KMS-11 (cell line): ENCODE data around the gene INSYN2A.
A peak's percentile ranks its signal among the peaks of the same experiment; 100 is the strongest.

Source experiments
- H2AFZ ChIP-seq: fragments of 200-600 bp; sonication (generic); 2 replicates; pipeline ENCODE4 v1.6.1; 2016; ENCODE audit warnings: antibody characterized with exemption, mixed run types, low read depth
- H3K27ac ChIP-seq: fragments of 200-600 bp; sonication (generic); 2 replicates; pipeline ENCODE4 v1.6.1; 2016; ENCODE audit warnings: mild to moderate bottlenecking, mixed run types
- H3K27me3 ChIP-seq: fragments of 200-600 bp; sonication (generic); 2 replicates; pipeline ENCODE4 v1.6.1; 2017; ENCODE audit warnings: mild to moderate bottlenecking, low read depth, mixed run types, moderate library complexity; ENCODE audit not compliant: insufficient read depth
- H3K36me3 ChIP-seq: fragments of 200-600 bp; sonication (generic); 2 replicates; pipeline ENCODE4 v1.6.1; 2017; ENCODE audit warnings: mild to moderate bottlenecking, mixed run types; ENCODE audit not compliant: insufficient read depth
- H3K4me1 ChIP-seq: fragments of 200-600 bp; sonication (generic); 2 replicates; pipeline ENCODE4 v1.6.1; 2016; ENCODE audit warnings: mild to moderate bottlenecking, low read depth, mixed run types; ENCODE audit not compliant: poor library complexity, severe bottlenecking
- H3K4me2 ChIP-seq: fragments of 200-600 bp; sonication (generic); 2 replicates; pipeline ENCODE4 v1.7.0; 2016; ENCODE audit warnings: mild to moderate bottlenecking, mixed run types
- H3K4me3 ChIP-seq: fragments of 200-600 bp; sonication (generic); IDR thresholded peaks from 2 replicates; pipeline ENCODE4 v1.6.1; 2017; ENCODE audit warnings: low read depth, low read length, mixed read lengths; ENCODE audit not compliant: insufficient read depth
- H3K79me2 ChIP-seq: fragments of 200-600 bp; sonication (generic); 2 replicates; pipeline ENCODE4 v1.6.1; 2016; ENCODE audit warnings: low read depth, mixed run types; ENCODE audit not compliant: insufficient read depth
- H3K9ac ChIP-seq: fragments of 200-600 bp; sonication (generic); 2 replicates; pipeline ENCODE4 v1.6.1; 2016; ENCODE audit warnings: mild to moderate bottlenecking, mixed run types
- H4K20me1 ChIP-seq: fragments of 200-600 bp; sonication (generic); 2 replicates; pipeline ENCODE4 v1.6.1; 2016; ENCODE audit warnings: mild to moderate bottlenecking, mixed run types; ENCODE audit not compliant: insufficient read depth
- TF ChIP-seq, protein P1 (sequence below): fragments of 200-600 bp; sonication (generic); conservative IDR thresholded peaks from 2 replicates; pipeline ENCODE4 v1.6.1; 2017; ENCODE audit warnings: low read depth, mild to moderate bottlenecking, antibody characterized with exemption, low read length, moderate library complexity, mixed read lengths

Gene INSYN2A

DNA sequence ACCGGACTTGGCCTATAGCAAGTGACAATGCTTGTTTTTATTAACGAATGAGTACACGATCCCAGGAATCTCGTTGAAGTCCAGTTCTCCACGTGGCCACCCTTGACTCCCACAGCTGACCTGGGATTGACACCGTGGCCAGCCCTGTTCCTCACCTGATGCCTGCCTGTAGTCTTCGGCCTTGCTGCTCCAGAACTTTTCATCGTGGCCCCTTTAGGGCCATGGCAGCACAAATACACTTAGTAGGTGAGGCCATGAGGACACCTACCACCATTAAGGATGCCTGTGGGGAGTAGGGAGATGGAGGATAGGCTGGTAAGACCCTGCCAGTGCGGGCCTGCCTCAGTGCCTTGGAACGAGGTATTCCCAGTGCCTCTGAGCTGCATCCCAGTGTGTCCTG lies 30.6 kb upstream of the INSYN2A start:
- TF ChIP-seq, protein P1, sequence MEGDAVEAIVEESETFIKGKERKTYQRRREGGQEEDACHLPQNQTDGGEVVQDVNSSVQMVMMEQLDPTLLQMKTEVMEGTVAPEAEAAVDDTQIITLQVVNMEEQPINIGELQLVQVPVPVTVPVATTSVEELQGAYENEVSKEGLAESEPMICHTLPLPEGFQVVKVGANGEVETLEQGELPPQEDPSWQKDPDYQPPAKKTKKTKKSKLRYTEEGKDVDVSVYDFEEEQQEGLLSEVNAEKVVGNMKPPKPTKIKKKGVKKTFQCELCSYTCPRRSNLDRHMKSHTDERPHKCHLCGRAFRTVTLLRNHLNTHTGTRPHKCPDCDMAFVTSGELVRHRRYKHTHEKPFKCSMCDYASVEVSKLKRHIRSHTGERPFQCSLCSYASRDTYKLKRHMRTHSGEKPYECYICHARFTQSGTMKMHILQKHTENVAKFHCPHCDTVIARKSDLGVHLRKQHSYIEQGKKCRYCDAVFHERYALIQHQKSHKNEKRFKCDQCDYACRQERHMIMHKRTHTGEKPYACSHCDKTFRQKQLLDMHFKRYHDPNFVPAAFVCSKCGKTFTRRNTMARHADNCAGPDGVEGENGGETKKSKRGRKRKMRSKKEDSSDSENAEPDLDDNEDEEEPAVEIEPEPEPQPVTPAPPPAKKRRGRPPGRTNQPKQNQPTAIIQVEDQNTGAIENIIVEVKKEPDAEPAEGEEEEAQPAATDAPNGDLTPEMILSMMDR = no peak
- no peaks in the 10 kb centered on the region for H3K36me3 ChIP-seq
- H2AFZ ChIP-seq = no peak overlapping the region
- H3K4me2 ChIP-seq = no peak overlapping the region
- no peak overlapping the region for H3K4me3 ChIP-seq
- H3K79me2 ChIP-seq = no peaks in the 10 kb centered on the region
- no peaks in the 10 kb centered on the region for H4K20me1 ChIP-seq
- H3K27me3 ChIP-seq = no peaks in the 10 kb centered on the region
- no peak overlapping the region for H3K27ac ChIP-seq
- H3K4me1 ChIP-seq = no peaks in the 10 kb centered on the region
- no peak overlapping the region for H3K9ac ChIP-seq

DNA sequence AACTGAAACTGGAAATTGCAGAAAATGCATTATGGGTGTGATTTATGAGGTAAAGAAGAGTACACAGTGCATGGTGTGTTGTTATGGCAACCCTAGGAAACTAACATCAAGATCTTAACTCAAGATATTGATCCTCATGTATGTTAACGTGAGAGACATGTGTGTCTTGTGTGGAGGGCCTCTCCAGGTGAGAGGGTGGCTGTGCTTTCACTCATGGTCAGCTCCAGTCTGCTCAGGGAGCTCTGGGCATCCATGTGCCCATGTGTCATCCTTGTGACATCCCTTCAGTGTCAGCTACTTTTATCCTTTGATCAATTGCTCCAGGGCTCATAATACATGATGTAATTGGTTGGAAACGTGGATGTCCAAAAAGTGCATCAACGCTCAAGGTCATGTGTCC lies 24.9 kb upstream of the INSYN2A start:
- Histone ChIP-seq H4K20me1 (no peaks in the 10 kb centered on the region), H3K79me2 (no peaks in the 10 kb centered on the region), H3K4me2 (no peak overlapping the region), H2AFZ (no peak overlapping the region), H3K4me1 (peaks cover 15% of the 10 kb centered on the region), H3K27ac (no peak overlapping the region), H3K9ac (no peak overlapping the region), H3K36me3 (no peaks in the 10 kb centered on the region), H3K4me3 (no peak overlapping the region), H3K27me3 (no peaks in the 10 kb centered on the region)
- TF ChIP-seq, protein P1 = no peak

DNA sequence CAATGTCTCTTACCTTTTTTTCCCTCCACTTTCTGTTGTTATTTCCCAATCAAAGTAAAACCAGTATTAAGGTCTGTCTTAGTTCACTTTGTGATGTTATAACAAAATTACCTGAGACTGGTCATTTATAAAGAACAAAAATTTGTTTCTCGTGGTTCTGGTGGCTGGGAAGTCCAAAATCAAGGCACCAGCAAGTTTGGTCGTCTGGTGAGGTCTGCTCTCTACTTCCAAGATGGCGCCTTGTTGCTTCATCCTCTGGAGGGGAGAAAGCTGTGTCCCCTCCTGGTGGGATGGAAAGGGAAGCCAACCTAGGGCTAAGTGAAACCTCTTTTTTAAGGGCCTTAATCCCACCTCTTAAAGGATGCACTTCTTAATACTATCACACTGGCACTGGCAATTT lies 22.3 kb upstream of the INSYN2A start:
- no peak overlapping the region for H3K4me3 ChIP-seq
- no peaks in the 10 kb centered on the region for H3K27me3 ChIP-seq
- H3K9ac ChIP-seq = no peak overlapping the region
- no peaks in the 10 kb centered on the region for H3K36me3 ChIP-seq
- no peak overlapping the region for H3K4me2 ChIP-seq
- no peaks in the 10 kb centered on the region for H3K79me2 ChIP-seq
- no peak overlapping the region for H2AFZ ChIP-seq
- H3K27ac ChIP-seq = no peak overlapping the region
- peaks cover 17% of the 10 kb centered on the region for H3K4me1 ChIP-seq
- TF ChIP-seq, protein P1 = no peak
- no peaks in the 10 kb centered on the region for H4K20me1 ChIP-seq

DNA sequence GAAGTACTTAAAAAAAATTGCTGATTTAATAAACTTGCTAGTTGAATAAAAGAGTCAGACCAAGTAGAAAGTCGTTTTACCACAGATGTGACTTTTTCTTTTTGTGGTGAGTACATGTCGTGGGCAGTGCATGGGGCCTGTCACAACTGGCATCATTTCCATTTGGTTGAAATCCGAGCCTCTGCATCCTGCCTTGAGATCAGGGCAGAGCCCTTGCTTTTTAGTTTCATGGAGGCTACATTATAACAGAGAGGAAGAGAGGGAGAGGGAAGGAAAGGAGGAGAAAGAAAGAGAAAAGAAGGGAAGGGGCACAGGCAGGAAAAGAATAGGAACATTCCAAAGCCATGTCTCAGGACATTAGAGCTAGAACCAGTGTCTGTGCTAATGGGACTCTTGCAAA lies 20.4 kb upstream of the INSYN2A start:
- H3K27ac ChIP-seq = no peak overlapping the region
- H3K4me1 ChIP-seq = peaks cover 17% of the 10 kb centered on the region
- H3K79me2 ChIP-seq = no peaks in the 10 kb centered on the region
- TF ChIP-seq, protein P1 = no peak
- H3K4me2 ChIP-seq = peak overlapping the region; percentile 25; the same call in 1 of the 2 replicates
- H3K27me3 ChIP-seq = no peaks in the 10 kb centered on the region
- no peak overlapping the region for H3K4me3 ChIP-seq
- no peak overlapping the region for H3K9ac ChIP-seq
- no peak overlapping the region for H2AFZ ChIP-seq
- no peaks in the 10 kb centered on the region for H3K36me3 ChIP-seq
- no peaks in the 10 kb centered on the region for H4K20me1 ChIP-seq
